BJ (cell line): Measurements from ENCODE around the gene CLK4. TPM values are rescaled to one million over a fixed set of nuclear protein-coding genes. Genes with fewer than 3 reads are reported as not detected.

ENCODE experiments used
- CTCF ChIA-PET: fragments of 350-600 bp; formaldehyde crosslinking; extraction: SDS; loops from one replicate; lab custom pipeline; 2021; ENCODE audit warnings: antibody characterized with exemption, inconsistent platforms; lab: Yijun Ruan, JAX
- POLR2A ChIA-PET: fragments of 300-600 bp; sonication (Branson Sonifier 250); formaldehyde crosslinking; extraction: SDS; loops from one replicate; lab custom pipeline; 2021; ENCODE audit warnings: antibody characterized with exemption; lab: Charles Lee
- DNase-seq: peaks from one replicate; pipeline ENCODE4 v3.0.0-alpha.2; 2011; ENCODE audit warnings: low read depth
- H3K27me3 ChIP-seq: 2 replicates; pipeline ENCODE4 v1.6.0; 2011; ENCODE audit warnings: low read length; ENCODE audit not compliant: control insufficient read depth, insufficient read depth
- H3K36me3 ChIP-seq: 2 replicates; pipeline ENCODE4 v1.5.1; 2011; ENCODE audit warnings: low read length; ENCODE audit not compliant: control insufficient read depth, insufficient read depth
- H3K4me3 ChIP-seq: 2 replicates; pipeline ENCODE4 v1.5.1; 2011; ENCODE audit warnings: low read depth, mild to moderate bottlenecking, control low read depth, low read length
- CTCF ChIP-seq: IDR thresholded peaks from 2 replicates; pipeline ENCODE4 v1.5.1; 2011; ENCODE audit warnings: low read depth, mild to moderate bottlenecking, control low read depth, inconsistent platforms, low read length, moderate library complexity; ENCODE audit not compliant: insufficient read depth
- polyA plus RNA-seq: library from polyadenylated mRNA; depleted of rRNA; stranded (reverse); fragments of >200 nt; gene quantifications from 2 replicates; pipeline ENCODE4 v1.2.3, GENCODE V29; 2011; rRNA removed
- small RNA-seq: library from RNA; depleted of rRNA; stranded (forward); fragments of <200 nt; gene quantifications from one replicate; pipeline ENCODE3, GENCODE V24; 2012; ENCODE audit warnings: low replicate concordance, low read depth; ENCODE audit not compliant: insufficient read length

CLK4 gene
- polyA plus RNA-seq, 1 experiment = 12.4 TPM

DNA sequence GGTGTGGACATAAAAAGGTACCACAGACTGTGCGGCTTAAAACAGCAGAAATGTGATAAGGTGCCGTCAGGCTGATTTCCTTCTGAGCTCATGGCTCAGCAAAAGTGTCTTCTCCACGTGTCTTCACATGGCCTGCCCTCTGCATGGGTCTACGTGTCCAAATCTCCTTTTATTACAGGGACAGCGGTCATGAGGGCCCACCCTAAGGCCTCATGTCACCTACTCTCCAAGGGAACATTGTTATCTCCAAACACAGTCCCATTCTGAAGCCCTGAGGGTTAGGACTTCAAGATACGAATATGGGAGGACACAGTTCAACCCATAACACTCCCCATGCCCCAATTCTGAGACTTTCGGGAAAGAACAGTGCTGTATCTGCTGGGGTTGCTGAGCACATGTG, 71.8 kb downstream of the CLK4 start:
- no peak for TF ChIP-seq CTCF
- Histone ChIP-seq H3K27me3 (no peaks in the 10 kb centered on the region), H3K4me3 (no peak overlapping the region), H3K36me3 (no peaks in the 10 kb centered on the region)
- ChIA-PET CTCF (no interaction called here), POLR2A (no interaction called here)
- DNase-seq = no peak

DNA sequence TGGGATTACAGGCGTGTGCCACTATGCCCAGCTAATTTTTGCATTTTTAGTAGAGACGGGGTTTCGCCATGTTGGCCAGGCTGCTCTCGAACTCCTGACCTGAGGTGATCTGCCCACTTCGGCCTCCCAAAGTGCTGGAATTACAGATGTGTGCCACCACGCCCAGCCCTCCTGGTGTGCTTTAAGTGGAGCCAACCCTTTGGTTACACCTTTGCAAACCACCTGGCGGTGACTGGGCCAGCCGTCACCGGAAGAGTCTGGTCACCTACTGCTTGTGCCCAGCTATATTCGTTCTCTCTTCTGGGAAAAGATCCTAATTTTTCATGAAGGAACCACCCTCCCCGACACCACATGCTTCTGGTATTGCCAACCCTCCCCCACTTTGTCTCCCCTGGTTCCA, 72.5 kb downstream of the CLK4 start:
- CTCF ChIA-PET = no interaction called here
- H3K27me3 ChIP-seq = no peaks in the 10 kb centered on the region
- H3K36me3 ChIP-seq = no peaks in the 10 kb centered on the region
- POLR2A ChIA-PET = no interaction called here
- no peak for TF ChIP-seq CTCF
- no peak for DNase-seq
- no peak overlapping the region for H3K4me3 ChIP-seq

- CTCF ChIA-PET = no interaction called here
- Histone ChIP-seq H3K36me3 (no peaks in the 10 kb centered on the region), H3K27me3 (no peaks in the 10 kb centered on the region), H3K4me3 (no peak overlapping the region)
- DNase-seq = no peak
- POLR2A ChIA-PET = no interaction called here
- TF ChIP-seq CTCF = no peak
These were observed 73.3 kb downstream of the CLK4 start for GRCh38 chr5:178553517-178553916.

Small RNAs within 50 kb of the gene (small RNA-seq; reads per million reads assigned to genes)
- not detected for gene RN7SKP70

Other genes with a start within 250 kb of the CLK4 start
- not detected in 2 replicates for gene COL23A1, start 36.7 kb downstream of the CLK4 start, polyA plus RNA-seq
- gene ZNF354A, start 103.6 kb upstream of the CLK4 start, polyA plus RNA-seq = 5.1 and 7.5 TPM in 2 replicates
- gene ZNF354B, start 232.9 kb upstream of the CLK4 start, polyA plus RNA-seq = 6.5 and 7.1 TPM in 2 replicates